ENCODE results near the gene RNF144A. TPM values are rescaled to one million over a fixed set of nuclear protein-coding genes. Genes with fewer than 3 reads are reported as not detected.

RNF144A gene
- total RNA-seq, 1 experiment from 2014 or later = 0.21 TPM

GRCh38 chr2:6945821-6946220, 28.6 kb downstream of the RNF144A start:
- DNase-seq (ENCODE audit: unreplicated experiment) = no peak
- CTCF ChIA-PET = no interaction called here
- Mint-ChIP-seq H3K27me3 (ENCODE audit: insufficient read depth, unreplicated experiment) (peaks cover 62% of the 10 kb centered on the region), H3K27ac (ENCODE audit: low read depth, unreplicated experiment) (no peak overlapping the region), H3K4me1 (ENCODE audit: insufficient read depth, unreplicated experiment) (no peaks in the 10 kb centered on the region), H3K36me3 (ENCODE audit: insufficient read depth, unreplicated experiment) (no peaks in the 10 kb centered on the region), H3K9me3 (ENCODE audit: unreplicated experiment) (no peaks in the 10 kb centered on the region), H3K4me3 (ENCODE audit: unreplicated experiment) (no peak overlapping the region)
- intact Hi-C loops (cut with micrococcal nuclease) = no loop called here
- POLR2A ChIA-PET = interaction anchor here (1.1 kb wide), 1 partner anchor 34 kb away, joined by 4 read pairs; no protein-coding TSS in a partner anchor
- no TSS peak for BruUV-seq (replicated peaks)
- TF ChIP-seq CTCF (IDR thresholded peaks at IDR 0.05; ENCODE audit: unreplicated experiment) = no peak

GRCh38 chr2:6946722-6947121, 29.5 kb downstream of the RNF144A start:
- POLR2A ChIA-PET = interaction anchor here (0.7 to 1.1 kb wide), 2 partner anchors 35 to 277 kb away, joined by 4 read pairs; no protein-coding TSS in a partner anchor
- BruUV-seq (replicated peaks) = no TSS peak
- intact Hi-C loops (cut with micrococcal nuclease) = no loop called here

GRCh38 chr2:6947929-6948676, 30.9 kb downstream of the RNF144A start:
- no peaks in the 10 kb centered on the region for H3K36me3 Mint-ChIP-seq (ENCODE audit: insufficient read depth, unreplicated experiment)
- no peak overlapping the region for H3K4me3 Mint-ChIP-seq (ENCODE audit: unreplicated experiment)
- H3K9me3 Mint-ChIP-seq (ENCODE audit: unreplicated experiment) = no peaks in the 10 kb centered on the region
- intact Hi-C loops (cut with micrococcal nuclease) = no loop called here
- no peak overlapping the region for H3K27ac Mint-ChIP-seq (ENCODE audit: low read depth, unreplicated experiment)
- ChIA-PET CTCF (interaction anchor here (0.7 kb wide), 1 partner anchor 74 kb away, joined by 3 read pairs; no protein-coding TSS in a partner anchor), POLR2A (no interaction called here)
- H3K4me1 Mint-ChIP-seq (ENCODE audit: insufficient read depth, unreplicated experiment) = no peaks in the 10 kb centered on the region
- TF ChIP-seq CTCF (IDR thresholded peaks at IDR 0.05; ENCODE audit: unreplicated experiment) = no peak
- peaks cover 49% of the 10 kb centered on the region for H3K27me3 Mint-ChIP-seq (ENCODE audit: insufficient read depth, unreplicated experiment)
- no peak for DNase-seq (ENCODE audit: unreplicated experiment)
- BruUV-seq (replicated peaks) = no TSS peak

More at GRCh38 chr2:6946722-6947121, 29.5 kb downstream of the RNF144A start:
- Mint-ChIP-seq H3K9me3 (ENCODE audit: unreplicated experiment) (no peaks in the 10 kb centered on the region), H3K27me3 (ENCODE audit: insufficient read depth, unreplicated experiment) (peaks cover 62% of the 10 kb centered on the region), H3K4me1 (ENCODE audit: insufficient read depth, unreplicated experiment) (no peaks in the 10 kb centered on the region), H3K27ac (ENCODE audit: low read depth, unreplicated experiment) (no peak overlapping the region), H3K36me3 (ENCODE audit: insufficient read depth, unreplicated experiment) (no peaks in the 10 kb centered on the region), H3K4me3 (ENCODE audit: unreplicated experiment) (no peak overlapping the region)
- peak; percentile 75 for DNase-seq (ENCODE audit: unreplicated experiment)
- TF ChIP-seq CTCF (IDR thresholded peaks at IDR 0.05; ENCODE audit: unreplicated experiment) = no peak
- CTCF ChIA-PET = no interaction called here

GRCh38 chr2:6948677-6949351, 31.6 kb downstream of the RNF144A start:
- intact Hi-C loops (cut with micrococcal nuclease) = no loop called here
- Mint-ChIP-seq H3K4me3 (ENCODE audit: unreplicated experiment) (no peak overlapping the region), H3K27me3 (ENCODE audit: insufficient read depth, unreplicated experiment) (peaks cover 42% of the 10 kb centered on the region), H3K9me3 (ENCODE audit: unreplicated experiment) (no peaks in the 10 kb centered on the region), H3K36me3 (ENCODE audit: insufficient read depth, unreplicated experiment) (no peaks in the 10 kb centered on the region), H3K27ac (ENCODE audit: low read depth, unreplicated experiment) (no peak overlapping the region), H3K4me1 (ENCODE audit: insufficient read depth, unreplicated experiment) (no peaks in the 10 kb centered on the region)
- POLR2A ChIA-PET = no interaction called here
- no peak for TF ChIP-seq CTCF (IDR thresholded peaks at IDR 0.05; ENCODE audit: unreplicated experiment)
- CTCF ChIA-PET = no interaction called here
- BruUV-seq (replicated peaks) = no TSS peak
- no peak for DNase-seq (ENCODE audit: unreplicated experiment)

Measured in MCF 10A (cell line).